HG03558 (cell line): ENCODE data around the gene DMD.

ENCODE experiments used
- ATAC-seq: cut with Tn5 transposase; IDR thresholded peaks from one replicate; pipeline ENCODE4 v1.9.1; 2021; ENCODE audit warnings: moderate number of reproducible peaks; ENCODE audit not compliant: unreplicated experiment; ENCODE audit errors: extremely low read depth

The DMD gene

GRCh38 chrX:31340587-31340986, 1870.8 kb downstream of the DMD start:
- ATAC-seq: no peak

GRCh38 chrX:31338991-31339350, 1872.4 kb downstream of the DMD start:
- ATAC-seq: no peak

- ATAC-seq: no peak
Measured at GRCh38 chrX:31337332-31337731, 1874.0 kb downstream of the DMD start.

- no peak for ATAC-seq
Measured at GRCh38 chrX:31336419-31336818, 1874.9 kb downstream of the DMD start.

GRCh38 chrX:31334997-31335396, 1876.4 kb downstream of the DMD start:
- no peak for ATAC-seq

GRCh38 chrX:31333165-31333831, 1878.1 kb downstream of the DMD start:
- no peak for ATAC-seq

DNA sequence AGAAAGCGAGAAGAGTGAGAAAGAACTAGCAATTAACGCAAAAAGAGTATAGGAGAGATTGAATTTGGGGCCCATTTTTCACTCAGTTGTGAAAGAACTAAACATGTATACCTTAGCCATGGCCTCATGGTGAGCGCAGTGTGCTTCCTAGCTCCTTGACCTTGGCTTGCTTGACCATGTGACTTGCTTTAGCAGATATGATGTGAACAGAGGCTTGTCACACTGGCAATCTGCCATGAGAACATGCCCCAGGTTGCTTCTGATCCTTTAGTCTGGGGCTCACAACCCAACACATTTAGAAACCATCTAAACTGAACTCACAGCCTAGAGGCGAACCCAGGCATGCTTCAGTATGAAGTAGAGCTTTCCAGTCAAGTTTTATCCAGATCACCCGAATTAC, 1879.4 kb downstream of the DMD start:
- no peak for ATAC-seq

- ATAC-seq: no peak
Measured at GRCh38 chrX:31331015-31331414, 1880.3 kb downstream of the DMD start.

DNA sequence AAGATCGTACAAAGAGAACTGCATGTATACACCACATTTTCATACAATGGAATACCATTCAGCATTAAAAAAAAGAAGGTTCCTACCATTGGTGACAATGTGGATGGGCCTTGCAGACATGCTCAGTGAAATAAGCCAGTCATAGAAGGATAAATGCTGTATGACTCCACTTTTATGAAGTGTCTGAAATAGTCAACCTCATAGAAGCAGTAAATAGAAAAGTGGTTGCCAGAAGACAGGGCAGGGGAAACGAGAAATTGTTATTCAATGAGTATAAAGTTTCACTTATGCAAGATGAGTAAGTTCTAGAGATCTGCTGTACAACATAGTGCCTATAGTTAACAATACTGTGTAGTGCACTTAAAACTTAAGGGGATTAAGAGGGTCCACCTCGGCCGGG, 1882.1 kb downstream of the DMD start:
- no peak for ATAC-seq

DNA sequence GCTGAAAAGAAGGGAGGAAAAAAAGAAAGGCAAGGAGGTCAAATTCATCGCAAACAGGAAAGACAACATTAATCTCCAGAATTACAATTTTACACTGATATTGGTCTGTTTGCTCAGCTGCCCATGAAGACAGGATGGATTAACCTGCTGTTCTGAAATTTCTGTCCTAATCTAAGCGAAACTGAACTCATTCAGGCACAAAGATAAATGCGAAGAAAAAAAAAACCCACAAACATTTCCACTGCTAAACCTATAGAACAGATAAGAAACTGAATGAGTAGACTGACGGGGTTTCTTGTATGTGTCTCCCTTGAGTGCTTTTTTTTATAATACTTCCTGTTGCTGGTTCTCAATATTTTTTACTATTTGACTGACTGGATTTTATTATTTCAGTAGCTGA, 1887.7 kb downstream of the DMD start:
- ATAC-seq: peak; percentile 92

GRCh38 chrX:31320740-31321139, 1890.6 kb downstream of the DMD start:
- ATAC-seq: no peak

- ATAC-seq: no peak
Measured at GRCh38 chrX:31319586-31319985, 1891.8 kb downstream of the DMD start.

DNA sequence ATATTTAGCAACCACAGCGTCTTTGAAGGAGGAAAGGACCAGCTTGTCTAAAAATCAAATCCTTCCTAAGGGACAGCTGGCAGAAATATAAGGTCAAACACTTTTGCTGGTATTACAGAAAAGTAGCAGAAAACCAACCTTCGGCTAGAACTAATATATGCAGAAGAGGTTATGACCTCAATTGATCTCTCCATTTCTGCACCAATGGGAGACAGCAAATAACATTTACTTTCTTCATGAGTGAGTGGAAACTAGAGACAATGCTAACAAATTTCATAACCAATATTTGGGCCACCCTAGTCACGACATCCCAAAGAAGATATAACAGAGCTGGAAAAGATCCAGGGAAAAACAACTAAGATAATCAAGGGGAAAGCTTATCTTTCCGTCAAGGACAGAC, 1892.5 kb downstream of the DMD start:
- ATAC-seq: no peak

DNA sequence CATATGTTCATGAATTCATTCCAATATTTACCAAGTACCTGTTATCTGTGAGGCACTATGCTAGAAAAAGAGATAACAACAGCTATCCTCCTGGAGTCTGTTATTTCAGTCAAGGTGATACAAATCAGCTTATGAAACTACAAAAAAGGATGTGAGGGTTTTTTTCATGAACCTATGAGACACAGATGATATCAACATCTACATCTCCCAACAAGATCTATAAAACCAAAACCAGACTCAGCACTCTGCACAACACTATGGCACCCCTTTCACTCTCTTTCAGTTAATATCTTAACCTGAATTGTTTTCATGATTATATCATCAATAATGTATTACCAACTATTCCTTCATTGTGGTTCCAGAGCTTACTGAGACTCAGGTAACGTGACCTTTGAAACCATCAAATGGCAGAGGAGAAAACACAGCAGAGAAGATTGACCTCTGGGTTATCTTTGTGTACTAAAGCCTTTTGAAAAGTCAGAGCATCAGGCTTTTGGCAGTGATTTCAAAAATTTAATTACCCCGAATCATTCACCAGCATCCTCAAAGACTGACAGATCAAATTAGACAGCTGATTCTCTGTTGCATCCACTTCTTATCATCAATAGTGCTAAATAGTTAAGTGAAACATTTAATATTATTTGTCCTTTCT, 1894.9 kb downstream of the DMD start:
- no peak for ATAC-seq

DNA sequence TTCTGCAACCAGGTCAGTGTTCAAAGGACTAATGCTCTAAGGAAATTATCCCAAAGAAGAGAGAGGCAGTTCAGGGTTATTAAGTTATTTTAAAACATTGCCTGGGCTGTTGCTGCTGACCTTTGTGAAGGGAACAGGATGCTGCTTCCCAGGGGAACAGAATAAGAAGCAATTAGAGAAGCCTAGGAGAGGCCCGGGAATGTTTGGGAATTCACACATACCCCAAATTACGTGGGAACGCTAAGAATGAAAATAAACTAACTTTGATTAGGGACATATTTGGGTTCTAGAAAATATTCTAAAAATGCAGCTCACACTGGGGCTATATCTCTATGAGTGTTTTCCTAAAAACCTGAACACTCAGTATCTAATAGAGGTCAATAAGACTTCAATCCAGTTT, 1896.4 kb downstream of the DMD start:
- ATAC-seq: no peak

GRCh38 chrX:31307952-31308351, 1903.4 kb downstream of the DMD start:
- ATAC-seq: no peak

DNA sequence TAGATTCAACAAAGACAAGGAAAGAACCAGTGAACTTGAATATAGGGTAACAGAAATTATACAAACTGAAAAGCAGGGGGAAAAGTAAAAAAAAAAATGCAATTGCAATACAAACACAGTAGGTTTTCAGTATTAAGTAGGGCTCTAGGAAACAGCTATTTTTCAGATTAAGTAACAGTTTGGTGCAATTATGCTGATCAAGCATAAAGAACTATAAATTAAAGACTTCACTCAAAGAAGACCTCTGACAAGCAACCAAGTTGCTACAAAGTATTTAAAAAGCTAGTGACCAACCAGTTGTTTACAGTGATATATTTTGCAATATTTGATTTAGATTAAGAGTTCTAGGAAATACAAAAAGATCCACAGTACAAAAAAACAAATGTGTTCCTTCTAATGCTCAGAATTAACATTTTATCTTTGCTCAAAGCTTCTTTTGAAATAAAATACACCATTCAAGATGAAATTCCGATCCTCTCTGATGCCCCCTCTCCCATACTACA, 1908.7 kb downstream of the DMD start:
- ATAC-seq: no peak

- no peak for ATAC-seq
Measured at GRCh38 chrX:31301941-31302340, 1909.4 kb downstream of the DMD start.

- ATAC-seq: no peak
Measured at GRCh38 chrX:31301203-31301602, 1910.1 kb downstream of the DMD start.

- ATAC-seq: no peak
Measured at GRCh38 chrX:31298916-31299315, 1912.4 kb downstream of the DMD start.

DNA sequence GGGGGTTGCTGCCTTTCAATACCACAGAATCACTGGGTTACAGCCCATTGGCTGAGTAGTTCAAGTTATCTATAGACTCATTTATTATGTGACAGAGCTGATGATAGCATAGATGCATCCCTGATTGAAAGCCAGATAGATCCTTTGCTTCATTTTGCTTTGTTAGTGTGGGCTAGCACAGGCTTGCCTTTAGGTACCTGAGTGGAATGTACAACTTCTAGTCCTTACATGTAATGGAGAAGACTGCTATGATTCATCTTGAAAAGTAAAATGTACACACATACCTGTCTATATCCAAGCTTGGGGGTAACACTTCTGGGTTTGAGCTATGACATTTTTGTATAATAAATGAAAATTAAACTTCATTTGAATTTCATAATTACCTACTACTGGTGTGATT, 1913.5 kb downstream of the DMD start:
- no peak for ATAC-seq

DNA sequence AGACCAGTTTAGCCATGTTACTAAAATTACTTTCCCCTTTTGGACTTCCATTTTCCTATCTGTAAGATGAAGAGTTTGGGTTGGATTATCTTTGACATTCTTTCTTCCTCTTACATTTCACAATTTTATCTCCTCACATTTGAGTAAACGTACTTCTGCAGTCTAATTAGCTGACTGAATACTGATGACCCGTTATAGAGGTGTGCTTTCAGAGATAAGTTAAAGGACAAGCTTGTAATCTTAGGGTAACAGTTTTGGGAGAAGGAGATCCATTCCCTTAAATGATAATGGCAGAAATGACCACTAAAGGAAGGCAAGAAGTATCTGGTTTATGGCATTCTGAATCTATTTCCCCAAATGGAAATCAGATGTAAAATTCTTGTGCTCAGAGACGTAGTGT, 1916.9 kb downstream of the DMD start:
- no peak for ATAC-seq
